ENCODE measurements around the gene CYBC1. TPM values are rescaled to one million over a fixed set of nuclear protein-coding genes. Genes with fewer than 3 reads are reported as not detected.

Gene CYBC1
- total and polyA plus RNA-seq, 9 of the 15 experiments (the other 6 are each of a cell fraction or from before 2014, with no cell fraction given): 1.3 to 71.8 (median 49.9) TPM

GRCh38 chr17:82461827-82462524 lies 11.4 kb upstream of the CYBC1 start (continued):
- TF ChIP-seq, protein P1, sequence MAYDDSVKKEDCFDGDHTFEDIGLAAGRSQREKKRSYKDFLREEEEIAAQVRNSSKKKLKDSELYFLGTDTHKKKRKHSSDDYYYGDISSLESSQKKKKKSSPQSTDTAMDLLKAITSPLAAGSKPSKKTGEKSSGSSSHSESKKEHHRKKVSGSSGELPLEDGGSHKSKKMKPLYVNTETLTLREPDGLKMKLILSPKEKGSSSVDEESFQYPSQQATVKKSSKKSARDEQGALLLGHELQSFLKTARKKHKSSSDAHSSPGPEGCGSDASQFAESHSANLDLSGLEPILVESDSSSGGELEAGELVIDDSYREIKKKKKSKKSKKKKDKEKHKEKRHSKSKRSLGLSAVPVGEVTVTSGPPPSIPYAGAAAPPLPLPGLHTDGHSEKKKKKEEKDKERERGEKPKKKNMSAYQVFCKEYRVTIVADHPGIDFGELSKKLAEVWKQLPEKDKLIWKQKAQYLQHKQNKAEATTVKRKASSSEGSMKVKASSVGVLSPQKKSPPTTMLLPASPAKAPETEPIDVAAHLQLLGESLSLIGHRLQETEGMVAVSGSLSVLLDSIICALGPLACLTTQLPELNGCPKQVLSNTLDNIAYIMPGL (CRISPR knock-in tag; IDR thresholded peaks at IDR 0.05): no peak
- peak; percentile 94 for TF ChIP-seq NCOA1 (IDR thresholded peaks at IDR 0.05; ENCODE audit: low read depth)
- no peak for TF ChIP-seq YY1 (IDR thresholded peaks at IDR 0.05; ENCODE audit: borderline replicate concordance in 1 of 3, control insufficient read depth in 1 of 3, extremely low read depth in 1 of 3, insufficient read depth in 3 of 3, insufficient read length in 1 of 3, insufficient replicate concordance in 2 of 3, low read depth in 1 of 3, low read length in 2 of 3)
- peak; percentile 50; the same call in 1 of the 2 replicates for TF ChIP-seq ZNF740 (CRISPR knock-in tag; IDR thresholded peaks at IDR 0.05)
- TF ChIP-seq ZNF740 (tag; IDR thresholded peaks at IDR 0.05): no peak
- TF ChIP-seq NONO (IDR thresholded peaks at IDR 0.05; ENCODE audit: low read depth in 2 of 2, low read length in 1 of 2): peak in 1 of 2 experiments; percentile 94; a peak in 2 of 4 replicates
- peak; percentile 98 for TF ChIP-seq KLF16 (IDR thresholded peaks at IDR 0.05)
- peak; percentile 72; the same call in 1 of the 2 replicates for TF ChIP-seq CREB1 (IDR thresholded peaks at IDR 0.05)
- no peak for TF ChIP-seq CREB1 (CRISPR knock-in tag; IDR thresholded peaks at IDR 0.05)
- TF ChIP-seq, protein P2, sequence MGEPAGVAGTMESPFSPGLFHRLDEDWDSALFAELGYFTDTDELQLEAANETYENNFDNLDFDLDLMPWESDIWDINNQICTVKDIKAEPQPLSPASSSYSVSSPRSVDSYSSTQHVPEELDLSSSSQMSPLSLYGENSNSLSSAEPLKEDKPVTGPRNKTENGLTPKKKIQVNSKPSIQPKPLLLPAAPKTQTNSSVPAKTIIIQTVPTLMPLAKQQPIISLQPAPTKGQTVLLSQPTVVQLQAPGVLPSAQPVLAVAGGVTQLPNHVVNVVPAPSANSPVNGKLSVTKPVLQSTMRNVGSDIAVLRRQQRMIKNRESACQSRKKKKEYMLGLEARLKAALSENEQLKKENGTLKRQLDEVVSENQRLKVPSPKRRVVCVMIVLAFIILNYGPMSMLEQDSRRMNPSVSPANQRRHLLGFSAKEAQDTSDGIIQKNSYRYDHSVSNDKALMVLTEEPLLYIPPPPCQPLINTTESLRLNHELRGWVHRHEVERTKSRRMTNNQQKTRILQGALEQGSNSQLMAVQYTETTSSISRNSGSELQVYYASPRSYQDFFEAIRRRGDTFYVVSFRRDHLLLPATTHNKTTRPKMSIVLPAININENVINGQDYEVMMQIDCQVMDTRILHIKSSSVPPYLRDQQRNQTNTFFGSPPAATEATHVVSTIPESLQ (CRISPR knock-in tag; IDR thresholded peaks at IDR 0.05): no peak
- TF ChIP-seq KDM5B (IDR thresholded peaks at IDR 0.05; ENCODE audit: insufficient replicate concordance, low read depth, low read length): no peak
- no peak for TF ChIP-seq ZNF134 (CRISPR knock-in tag; conservative IDR thresholded peaks at IDR 0.05)
- TF ChIP-seq STAT5A (IDR thresholded peaks at IDR 0.05; ENCODE audit: borderline replicate concordance, low read length): peak; percentile 92
- peak; percentile 73; the same call in 1 of the 2 replicates for TF ChIP-seq ZKSCAN1 (IDR thresholded peaks at IDR 0.05; ENCODE audit: low read depth, low read length)
- TF ChIP-seq, protein P3, sequence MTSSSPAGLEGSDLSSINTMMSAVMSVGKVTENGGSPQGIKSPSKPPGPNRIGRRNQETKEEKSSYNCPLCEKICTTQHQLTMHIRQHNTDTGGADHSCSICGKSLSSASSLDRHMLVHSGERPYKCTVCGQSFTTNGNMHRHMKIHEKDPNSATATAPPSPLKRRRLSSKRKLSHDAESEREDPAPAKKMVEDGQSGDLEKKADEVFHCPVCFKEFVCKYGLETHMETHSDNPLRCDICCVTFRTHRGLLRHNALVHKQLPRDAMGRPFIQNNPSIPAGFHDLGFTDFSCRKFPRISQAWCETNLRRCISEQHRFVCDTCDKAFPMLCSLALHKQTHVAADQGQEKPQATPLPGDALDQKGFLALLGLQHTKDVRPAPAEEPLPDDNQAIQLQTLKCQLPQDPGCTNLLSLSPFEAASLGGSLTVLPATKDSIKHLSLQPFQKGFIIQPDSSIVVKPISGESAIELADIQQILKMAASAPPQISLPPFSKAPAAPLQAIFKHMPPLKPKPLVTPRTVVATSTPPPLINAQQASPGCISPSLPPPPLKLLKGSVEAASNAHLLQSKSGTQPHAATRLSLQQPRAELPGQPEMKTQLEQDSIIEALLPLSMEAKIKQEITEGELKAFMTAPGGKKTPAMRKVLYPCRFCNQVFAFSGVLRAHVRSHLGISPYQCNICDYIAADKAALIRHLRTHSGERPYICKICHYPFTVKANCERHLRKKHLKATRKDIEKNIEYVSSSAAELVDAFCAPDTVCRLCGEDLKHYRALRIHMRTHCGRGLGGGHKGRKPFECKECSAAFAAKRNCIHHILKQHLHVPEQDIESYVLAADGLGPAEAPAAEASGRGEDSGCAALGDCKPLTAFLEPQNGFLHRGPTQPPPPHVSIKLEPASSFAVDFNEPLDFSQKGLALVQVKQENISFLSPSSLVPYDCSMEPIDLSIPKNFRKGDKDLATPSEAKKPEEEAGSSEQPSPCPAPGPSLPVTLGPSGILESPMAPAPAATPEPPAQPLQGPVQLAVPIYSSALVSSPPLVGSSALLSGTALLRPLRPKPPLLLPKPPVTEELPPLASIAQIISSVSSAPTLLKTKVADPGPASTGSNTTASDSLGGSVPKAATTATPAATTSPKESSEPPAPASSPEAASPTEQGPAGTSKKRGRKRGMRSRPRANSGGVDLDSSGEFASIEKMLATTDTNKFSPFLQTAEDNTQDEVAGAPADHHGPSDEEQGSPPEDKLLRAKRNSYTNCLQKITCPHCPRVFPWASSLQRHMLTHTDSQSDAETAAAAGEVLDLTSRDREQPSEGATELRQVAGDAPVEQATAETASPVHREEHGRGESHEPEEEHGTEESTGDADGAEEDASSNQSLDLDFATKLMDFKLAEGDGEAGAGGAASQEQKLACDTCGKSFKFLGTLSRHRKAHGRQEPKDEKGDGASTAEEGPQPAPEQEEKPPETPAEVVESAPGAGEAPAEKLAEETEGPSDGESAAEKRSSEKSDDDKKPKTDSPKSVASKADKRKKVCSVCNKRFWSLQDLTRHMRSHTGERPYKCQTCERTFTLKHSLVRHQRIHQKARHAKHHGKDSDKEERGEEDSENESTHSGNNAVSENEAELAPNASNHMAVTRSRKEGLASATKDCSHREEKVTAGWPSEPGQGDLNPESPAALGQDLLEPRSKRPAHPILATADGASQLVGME (CRISPR knock-in tag; IDR thresholded peaks at IDR 0.05): no peak
- no peak for TF ChIP-seq PTRF (tag; IDR thresholded peaks at IDR 0.05)
- TF ChIP-seq KLF1 (tag; IDR thresholded peaks at IDR 0.05): peak; percentile 84

Measured in K562 (cell line).